ENCODE data around the gene ZBTB33.
A peak's percentile ranks its signal among the peaks of the same experiment; 100 is the strongest.

Gene ZBTB33

DNA sequence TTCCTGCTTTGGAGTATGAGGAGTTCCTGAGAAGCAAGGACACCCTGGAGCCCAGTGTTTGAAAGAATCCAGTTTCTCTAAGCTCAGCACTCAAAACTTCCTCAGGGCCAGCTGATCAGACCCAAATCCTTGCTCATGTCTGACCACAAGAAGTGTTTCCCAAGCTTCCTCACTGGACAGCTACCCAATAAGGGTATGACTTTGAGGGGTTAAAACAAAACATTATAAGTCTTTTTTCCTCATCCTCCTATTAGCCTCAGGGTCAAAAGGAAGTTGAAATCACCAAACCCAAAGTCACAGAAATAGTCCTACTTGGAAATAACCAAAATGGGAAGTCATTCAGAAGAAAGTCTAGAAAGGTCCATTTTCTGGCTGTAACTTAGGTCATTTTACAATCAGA lies 13.7 kb downstream of the ZBTB33 start:
- DNase-seq (ENCODE audit: low read depth) = no peak

DNA sequence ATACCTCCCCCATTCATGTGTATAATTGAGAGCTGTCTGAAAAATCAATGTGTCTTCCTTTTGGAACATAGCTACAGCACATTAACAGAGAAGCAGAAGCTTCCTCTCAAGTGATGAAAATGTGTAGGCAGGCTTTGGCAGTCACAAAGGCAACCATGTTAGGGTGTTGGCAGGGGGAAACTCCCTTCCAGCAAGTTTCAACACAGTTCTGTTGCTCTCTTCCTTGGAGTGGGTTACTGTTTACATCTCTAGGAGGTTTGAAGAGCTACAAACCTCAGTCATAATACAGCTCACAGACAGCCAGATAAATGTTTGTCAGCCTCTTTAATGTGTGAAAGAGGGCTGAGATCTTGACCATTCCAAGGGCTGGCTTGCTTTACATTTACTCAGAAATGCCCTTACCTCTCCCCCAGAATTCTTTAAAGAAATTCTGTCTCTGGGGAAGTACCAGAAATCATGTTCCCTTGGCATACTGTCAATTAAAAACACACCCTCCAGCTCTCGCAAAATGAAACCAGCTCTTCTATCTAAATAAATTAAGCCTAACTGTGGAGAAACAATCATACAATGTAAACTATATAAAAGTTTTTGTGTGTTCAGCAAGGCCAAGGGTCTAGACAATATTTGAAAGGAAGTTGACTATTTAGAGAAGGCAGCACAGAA lies 18.9 kb downstream of the ZBTB33 start:
- no peak for DNase-seq (ENCODE audit: low read depth)

DNA sequence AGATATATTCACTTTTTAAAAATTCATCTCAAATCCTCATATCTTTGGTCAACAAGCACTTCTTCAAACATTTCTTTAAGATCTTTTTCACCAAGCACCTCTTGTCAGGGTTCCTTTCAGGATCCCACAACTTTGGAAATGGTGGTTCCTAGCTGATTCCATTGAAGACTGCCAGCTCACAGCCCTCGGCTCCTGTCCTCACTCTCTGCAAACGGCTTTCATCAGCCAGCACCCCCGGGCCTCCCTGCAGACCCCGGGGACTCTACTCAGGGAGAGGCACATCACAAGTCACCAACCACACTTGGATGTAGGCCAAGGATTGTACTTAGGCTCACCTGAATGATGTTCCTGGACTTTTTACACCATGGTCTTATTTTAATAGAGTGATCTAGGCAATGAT lies 20.0 kb downstream of the ZBTB33 start:
- DNase-seq (ENCODE audit: low read depth) = no peak

DNA sequence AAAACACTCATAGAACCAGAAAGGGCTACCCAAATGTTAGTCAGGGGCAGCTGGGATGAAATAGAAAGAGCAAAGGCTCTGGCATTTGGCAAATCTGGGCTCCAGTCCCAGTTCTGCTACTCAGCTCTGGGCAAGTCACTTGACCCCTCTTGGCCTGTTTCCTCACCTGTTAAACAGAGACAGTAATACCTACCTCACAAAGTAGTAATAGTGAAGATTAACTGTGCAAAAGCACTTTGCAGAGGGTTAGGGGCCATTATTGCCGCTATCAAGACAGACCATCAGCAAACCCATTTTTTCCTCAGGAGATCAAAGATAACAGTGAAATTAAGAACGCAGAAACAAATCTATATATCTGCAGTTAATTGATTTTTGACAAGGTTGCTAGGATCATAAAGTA lies 20.6 kb downstream of the ZBTB33 start:
- DNase-seq (ENCODE audit: low read depth) = no peak

DNA sequence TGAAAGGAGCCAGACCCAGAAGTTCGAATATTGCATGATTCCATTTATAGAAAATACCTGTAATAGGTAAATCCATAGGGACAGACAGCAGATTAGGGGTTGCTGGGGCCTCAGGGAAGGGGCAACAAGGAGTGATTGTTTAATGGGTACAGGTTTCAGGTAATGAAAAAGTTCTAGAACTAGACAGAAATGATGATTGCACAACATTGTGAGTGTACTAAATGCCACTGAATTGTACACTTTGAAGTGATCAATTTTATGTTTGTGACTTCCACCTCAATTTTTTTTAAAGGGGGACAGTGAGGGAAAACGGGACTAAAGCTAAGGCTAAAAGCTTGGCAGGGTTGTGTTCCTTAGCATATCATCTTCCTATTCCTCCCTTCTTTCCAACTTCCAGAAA lies 23.5 kb downstream of the ZBTB33 start:
- no peak for DNase-seq (ENCODE audit: low read depth)

DNA sequence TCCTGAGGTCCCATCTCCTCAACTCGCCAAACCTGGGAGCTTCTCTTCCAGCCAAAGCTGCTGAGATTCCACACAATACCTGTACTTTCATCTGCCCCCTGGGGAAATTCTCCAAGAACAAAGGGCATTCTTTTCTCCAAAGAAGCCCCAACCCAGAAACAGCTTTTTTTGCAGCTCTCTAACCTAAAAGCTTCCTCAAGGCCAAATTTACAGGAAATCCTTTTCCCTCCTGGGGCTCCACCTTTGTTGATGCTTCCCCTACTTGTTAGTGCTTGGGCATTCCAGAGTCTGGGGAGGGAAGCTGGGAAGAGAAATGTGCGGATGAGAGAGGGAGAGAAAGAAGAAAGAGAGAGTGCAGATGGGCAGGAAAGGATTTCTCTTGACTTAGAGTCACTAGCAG lies 24.3 kb downstream of the ZBTB33 start:
- DNase-seq (ENCODE audit: low read depth) = no peak

DNA sequence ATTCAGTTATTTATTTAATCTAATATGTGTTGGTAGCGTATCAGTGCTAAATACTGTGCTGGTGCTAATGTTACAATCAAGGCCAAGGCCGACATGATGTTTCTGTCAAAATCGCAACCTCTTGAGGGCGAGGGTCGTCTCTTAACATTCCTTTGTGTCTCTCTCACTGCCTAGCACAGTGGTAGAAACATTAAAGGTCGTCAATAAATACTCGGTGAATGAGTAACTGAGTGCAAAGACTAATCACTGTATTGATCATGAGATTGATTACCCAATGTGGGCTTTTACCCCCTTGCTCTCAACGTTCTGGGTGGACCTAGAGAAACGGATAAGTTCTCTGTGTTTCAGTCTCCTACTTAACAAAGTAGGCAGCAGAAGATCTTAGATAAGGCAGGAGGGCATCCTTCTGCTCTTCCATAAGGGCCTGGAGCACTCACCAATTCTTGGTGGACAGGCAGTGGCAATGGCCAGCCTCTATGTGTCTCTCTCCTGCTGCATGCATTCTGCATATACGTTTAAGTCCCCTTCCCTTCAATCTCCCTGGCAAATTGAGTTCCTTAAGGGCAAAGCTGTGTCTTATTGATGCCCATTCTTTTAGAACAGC lies 30.5 kb downstream of the ZBTB33 start:
- no peak for DNase-seq (ENCODE audit: low read depth)

DNA sequence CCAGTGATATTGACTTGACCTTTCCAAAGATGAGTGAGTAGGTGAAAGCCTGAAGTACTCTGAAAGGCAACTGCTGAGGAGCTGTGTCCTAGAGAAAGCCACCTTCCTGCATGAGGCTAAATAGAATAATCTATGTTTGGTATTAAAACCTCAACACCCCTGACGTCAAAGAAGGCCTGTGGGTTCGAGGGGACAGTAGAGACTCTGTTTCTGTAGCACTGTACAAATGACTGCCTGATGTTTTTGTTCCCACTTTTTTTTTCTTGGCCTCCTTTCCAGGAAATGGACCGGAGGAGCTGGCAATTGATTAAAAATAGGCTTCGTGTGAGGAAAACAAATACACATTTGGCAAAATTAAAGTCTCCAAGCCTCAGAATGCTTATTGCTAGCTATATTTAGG lies 31.1 kb downstream of the ZBTB33 start:
- DNase-seq (ENCODE audit: low read depth) = no peak

DNA sequence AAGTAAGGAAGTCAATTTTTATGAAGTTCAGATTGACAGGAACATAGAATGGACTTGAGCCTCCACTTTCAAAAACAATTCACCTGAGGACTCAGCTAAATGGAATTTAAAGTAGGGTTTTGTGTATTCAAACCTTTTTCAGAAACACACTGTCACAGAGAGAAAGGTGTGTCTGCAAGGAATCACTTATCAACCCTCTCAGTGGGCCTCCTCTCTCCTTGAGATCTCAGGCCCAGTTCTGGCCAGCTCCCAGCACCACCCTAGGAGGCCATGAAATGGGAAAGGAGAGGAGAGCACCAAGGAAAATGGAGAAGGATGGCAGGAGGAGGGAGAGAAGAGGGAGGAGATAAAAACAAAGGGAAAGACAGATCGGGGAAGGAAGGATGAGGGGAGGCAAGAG lies 32.1 kb downstream of the ZBTB33 start:
- DNase-seq (ENCODE audit: low read depth) = no peak

DNA sequence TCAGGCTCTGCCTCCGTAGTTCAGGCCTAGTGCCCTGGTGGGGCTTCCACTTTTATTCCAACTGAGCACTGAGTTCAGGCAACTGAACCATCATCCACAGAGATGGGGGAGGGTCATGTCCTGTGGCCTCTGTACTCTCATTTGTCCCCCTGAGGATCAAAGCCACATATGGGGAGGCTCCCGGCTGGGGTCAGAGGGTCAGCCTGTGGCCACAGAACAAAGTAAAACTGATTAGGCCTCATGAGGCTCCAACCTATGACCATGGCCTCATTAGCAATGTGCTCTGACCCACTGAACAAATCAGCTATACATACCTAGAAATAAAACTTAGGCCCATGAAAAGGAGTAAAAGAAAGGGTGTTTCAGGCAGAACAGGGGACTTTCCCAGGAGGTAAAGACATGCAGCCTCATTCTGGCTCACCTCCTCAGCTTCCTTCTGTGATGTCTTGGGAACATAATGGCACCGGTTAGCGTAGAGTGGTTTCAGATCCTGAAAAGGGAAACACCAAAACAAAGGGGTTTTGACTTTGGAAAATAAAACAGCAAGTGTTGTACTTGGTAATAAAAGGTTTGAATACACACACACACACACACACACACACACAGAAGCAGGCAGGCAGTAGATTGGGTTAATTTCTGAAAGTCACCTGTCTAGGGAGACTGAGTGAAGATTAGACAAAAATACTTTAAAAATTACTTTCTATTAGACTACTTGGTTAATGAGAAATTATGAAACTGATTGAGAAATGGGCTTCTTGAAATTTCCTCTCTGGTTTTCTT lies 36.3 kb downstream of the ZBTB33 start:
- no peak for DNase-seq (ENCODE audit: low read depth)

DNA sequence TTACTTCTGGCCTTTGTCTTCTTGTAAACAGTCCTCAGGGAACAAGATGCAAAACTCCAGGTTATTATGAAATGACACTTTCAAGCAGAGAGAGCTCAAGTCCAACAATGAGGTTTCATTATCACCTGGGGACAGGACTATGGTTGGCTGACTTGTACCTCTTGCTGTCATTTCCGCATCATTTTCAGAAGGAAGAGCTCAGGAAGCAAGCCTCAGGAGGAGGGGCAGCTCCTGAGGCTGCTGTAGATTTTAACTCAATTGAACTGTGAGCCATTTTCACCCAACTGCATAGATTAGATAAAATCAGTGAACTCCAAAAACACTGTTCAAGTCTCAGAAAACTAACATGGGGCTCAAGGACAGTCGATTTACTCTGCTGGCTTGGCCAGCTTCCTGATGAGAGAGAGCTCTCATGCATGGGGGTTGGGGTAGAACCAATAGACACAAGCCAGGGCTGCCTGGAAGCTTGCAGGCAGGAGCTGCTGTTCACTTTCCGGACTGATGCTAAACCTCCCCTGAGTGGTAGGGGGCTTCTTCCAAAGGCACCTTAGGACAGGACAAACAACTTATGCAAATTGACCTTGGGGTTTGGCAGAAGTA lies 37.0 kb downstream of the ZBTB33 start:
- no peak for DNase-seq (ENCODE audit: low read depth)

DNA sequence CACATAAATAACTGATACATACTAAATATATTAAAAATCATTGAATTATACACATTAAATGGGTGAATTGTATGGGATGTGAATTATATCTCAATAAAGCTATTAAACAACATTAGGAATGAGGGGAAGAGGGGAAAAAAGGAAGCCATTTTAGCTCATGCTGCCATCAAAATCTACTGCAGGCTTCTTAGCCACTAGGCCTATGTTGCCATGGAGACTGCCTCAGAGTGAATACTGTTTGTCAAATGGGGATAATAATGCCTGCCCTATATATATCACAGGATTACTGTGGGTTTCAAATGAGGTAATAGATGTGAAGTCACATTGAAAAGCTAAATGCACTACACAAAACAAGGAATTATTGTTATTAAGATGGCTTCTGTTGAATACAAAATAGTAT lies 39.5 kb downstream of the ZBTB33 start:
- no peak for DNase-seq (ENCODE audit: low read depth)

DNA sequence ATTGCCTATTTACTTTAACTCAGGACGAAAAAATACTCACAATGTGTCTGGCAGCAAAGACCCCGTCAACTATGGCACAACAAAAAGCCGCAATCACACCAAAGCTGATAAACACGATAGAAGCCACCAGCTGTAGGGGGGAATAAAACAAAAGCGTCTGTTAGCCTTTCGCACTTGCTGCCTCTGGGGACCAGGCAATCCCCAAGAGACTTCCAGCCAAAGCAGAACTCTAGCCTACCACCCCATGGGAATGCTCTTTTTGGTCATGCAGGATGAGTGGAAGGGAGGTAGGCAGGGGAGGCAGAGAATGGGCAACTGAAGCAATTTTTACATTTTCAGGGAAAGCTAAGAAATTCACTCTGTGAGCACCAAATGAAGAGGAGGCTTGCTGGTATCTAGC lies 40.6 kb downstream of the ZBTB33 start:
- no peak for DNase-seq (ENCODE audit: low read depth)

DNA sequence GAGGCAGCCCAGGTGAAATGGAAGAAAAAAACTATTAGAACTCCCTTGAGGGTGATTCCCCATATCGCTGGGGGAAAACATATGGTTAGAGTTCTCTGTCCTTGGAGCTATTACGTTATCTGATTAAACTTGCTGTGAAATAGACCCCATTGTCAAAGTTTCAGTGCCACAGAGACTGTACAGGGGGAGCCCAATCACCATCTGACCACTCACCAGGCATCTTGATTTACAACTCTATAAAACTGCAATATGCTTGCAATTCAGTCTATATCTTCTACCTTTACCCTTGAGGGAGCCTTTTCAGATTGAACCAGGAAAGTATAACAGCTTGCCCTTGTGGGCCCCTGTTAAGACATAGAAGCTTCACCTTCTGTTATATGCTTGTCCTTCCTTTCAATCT lies 42.4 kb downstream of the ZBTB33 start:
- no peak for DNase-seq (ENCODE audit: low read depth)

DNA sequence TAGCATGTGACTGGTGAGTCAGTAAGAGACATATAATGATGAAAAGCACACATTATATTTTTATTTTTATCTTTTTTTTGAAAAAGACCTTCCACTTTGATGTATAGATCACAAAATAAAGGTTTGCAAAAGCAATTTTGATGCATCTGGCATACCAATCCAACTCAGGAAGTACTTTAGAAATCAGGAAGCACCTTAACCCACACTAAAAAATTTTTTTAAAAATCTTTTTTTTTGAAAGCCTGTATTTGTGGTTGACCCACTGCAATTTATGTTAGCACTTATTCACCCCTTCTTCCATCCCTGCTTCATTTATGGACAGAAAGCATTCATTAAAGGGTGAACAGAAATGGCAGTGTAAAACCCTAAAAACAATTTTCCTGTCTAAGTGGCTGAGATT lies 44.0 kb downstream of the ZBTB33 start:
- no peak for DNase-seq (ENCODE audit: low read depth)

DNA sequence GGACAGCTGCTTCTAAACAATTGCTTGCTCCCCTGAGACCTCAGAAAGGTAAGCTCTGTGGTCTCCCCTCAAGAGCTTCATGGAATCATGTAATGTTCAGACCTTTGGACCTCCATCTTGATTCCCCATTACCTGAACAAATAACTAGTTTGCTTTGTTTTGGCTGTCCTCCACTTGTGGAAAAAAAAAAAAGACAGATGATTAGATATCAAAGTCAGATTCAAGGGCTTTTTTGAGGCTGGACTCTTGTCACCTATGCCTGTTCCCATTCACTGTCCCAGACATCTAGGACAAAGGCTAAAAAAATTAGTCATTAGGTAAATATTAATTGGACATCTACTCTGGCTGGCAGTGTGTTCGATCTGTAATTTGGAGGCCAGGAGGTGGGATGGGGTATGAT lies 47.3 kb downstream of the ZBTB33 start:
- no peak for DNase-seq (ENCODE audit: low read depth)

DNA sequence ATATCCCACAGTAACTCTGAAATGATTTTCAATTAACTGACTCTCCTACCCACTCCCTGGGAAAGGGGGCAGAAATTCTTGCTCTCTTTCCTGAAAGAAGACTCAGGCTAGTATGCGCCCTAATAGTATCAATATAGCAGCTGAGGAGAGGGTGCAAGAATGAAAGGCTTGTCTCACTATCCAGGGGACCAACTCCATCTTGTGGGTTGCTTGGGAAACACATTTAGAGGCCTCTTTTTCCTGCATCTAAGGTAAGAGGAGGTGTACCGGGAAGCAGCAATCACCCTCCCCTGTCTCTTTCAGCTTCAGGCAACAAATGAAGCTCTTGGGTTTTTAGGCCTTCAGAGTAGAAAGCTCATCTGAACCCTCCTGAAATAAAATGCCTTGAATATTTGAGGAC lies 49.3 kb downstream of the ZBTB33 start:
- no peak for DNase-seq (ENCODE audit: low read depth)

DNA sequence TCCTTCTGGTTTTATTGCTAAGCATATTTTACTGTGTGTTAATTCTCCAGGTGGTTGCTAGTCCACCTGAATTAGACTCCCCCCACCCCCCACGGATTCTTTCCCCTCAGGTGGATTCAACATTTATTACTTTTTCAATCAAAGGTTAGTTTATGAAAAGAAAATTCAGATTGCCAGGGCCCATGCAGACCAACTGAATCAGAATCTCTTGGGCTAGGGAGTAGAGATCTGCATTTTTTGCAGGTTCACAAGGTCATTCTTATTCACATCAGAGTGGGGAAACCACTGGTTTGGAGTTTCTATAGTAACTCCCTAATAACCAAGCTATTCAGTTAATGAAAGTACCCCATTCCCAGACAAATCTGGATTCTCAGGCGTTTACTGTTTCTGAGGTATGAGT lies 50.9 kb downstream of the ZBTB33 start:
- no peak for DNase-seq (ENCODE audit: low read depth)

DNA sequence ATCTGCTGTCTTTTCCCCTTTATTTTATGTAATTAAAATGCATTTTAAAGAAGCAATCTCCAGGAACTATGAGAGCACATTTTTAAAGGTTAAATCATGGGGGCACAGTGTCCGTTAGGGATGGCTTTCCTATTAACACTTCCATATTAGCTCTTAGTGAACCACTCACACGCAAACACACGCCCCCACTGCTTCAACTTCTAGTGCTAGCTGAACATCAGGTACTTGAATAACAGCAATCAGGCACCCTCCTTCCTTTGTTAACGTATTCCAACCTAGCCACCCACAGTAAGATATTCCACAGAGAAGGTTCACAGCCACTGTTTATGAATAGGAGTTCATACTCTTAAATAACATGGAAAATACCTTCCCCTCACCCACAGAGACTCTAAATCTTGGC lies 51.3 kb downstream of the ZBTB33 start:
- no peak for DNase-seq (ENCODE audit: low read depth)

DNA sequence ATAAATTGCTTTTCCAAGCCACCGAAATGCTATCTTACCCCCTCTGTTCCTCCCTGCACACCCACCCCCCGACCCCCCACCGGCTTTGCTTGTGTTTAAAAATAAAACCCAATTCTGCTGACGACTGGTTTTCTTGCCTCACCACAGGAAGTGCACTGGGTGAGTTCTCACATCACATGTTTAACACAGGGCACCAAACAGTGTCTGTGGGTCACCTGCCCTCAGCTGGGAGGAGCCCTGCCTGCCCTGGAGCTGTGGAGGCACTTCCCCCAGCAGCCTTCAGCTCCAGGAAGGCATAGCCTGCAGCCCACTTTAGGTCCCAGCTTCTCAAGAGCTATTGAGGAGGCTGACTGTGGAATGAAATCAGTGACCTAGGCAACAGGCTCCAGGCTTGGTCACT lies 51.8 kb downstream of the ZBTB33 start:
- peak; percentile 19 for DNase-seq (ENCODE audit: low read depth)

DNA sequence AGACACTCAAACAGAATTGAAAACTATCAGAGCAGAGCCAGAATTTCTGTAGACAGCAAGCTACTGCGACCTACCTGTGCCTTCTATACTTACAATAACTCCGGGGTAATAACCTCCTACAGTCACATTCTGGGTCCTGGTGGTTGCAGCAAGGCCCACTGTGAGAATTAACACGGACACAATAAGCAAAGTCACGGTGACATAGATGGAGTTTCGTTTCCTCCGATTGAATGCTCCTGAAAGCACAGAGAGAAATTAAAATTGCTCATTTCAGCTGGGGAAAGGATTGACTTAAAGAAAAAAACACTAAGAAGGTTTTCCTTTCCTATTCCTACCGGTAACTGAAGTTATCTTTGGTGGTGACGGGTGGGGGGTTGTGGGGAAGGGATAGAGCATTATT lies 53.6 kb downstream of the ZBTB33 start:
- no peak for DNase-seq (ENCODE audit: low read depth)

DNA sequence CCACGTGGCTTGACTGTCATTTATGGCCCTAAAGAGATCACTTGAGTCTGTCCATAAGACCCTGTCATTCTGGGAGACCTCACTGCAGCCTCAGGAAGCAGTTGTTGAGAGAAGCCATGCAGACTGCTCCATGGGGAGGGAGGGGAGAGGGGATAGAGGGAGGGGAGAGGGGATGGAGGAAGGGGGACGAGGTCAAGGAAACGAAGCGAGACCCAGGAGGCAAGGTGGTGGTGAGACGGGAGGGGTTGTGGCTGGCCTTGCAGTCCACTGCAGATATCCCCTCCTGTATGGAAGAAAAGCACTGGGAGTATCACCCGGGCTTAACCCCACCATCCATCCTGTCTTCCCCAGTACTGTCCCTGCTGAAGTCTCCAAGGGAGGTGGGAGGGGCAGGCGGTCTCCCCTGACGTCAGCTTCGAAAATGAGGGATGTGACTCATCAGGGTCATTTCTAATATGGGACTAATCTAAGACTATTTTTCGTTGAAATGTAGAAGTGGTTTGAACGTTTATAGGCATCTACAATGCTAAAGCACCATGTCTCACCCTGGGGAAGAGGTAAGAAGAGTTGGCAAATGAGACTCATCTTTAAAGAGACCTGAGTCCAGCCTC lies 55.0 kb downstream of the ZBTB33 start:
- no peak for DNase-seq (ENCODE audit: low read depth)

DNA sequence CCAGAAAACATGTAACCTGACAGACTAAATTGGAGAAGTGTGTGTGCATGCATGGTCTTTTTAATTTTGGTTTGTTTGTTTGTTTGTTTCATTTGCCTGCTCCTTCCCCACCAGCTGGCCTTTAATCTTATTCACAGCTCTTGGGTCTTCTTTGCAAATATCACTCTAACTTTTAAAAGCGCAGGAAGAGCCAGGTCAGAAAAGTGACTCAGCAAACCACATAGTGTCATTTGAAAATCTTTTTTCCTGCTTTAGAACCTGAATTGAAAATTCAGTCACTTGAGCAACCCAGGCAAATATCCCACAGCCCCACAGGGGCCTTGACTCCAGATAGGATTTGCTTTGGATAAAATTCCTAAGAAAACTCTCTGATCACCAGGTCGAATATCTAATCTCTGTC lies 56.0 kb downstream of the ZBTB33 start:
- no peak for DNase-seq (ENCODE audit: low read depth)
